ENCODE data around the gene AHNAK.
"Not testable (repeated sequence)": the region's sequence is repeated elsewhere in the genome, so short reads cannot be mapped to it uniquely, and the experiment has no call there.

Gene AHNAK

GRCh38 chr11:62399878-62400266, 146.7 kb downstream of the AHNAK start:
- DNase-seq = no peak

DNA sequence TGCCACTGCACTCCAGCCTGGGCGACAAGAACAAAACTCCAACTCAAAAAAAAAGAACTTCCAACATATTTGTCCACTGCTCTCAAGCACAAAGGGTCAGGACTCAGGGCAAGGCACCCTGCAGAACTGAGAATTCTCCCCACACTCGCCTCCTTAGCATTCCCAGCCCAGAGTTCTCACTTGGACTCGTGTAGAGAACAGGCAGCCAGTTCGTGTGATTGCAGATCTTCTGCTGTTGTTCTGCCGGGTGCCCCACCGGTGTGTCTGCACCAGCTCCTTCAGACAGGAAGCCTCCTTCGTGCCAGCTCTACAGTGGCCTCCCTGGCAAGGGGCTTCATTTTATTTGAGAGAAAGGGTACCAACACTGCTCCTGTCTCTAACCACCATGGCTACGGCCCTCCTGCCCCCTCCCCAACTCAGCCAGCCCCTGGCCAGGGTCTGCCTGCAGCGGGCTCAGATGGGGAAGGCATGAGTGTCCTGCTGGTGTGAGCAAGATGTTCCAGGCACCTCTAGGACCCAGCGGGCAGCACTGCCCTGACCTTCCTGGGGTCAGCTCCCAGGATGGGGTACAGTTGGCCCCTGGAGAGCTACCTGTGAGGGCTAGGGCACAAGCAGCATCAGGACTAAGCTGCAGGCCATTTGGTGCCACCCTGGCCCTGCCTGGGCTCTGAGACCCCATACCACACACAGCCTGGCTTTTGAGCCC, 147.3 kb downstream of the AHNAK start:
- DNase-seq = no peak

GRCh38 chr11:62398011-62398994, 148.3 kb downstream of the AHNAK start:
- DNase-seq = no peak

GRCh38 chr11:62395885-62396551, 150.6 kb downstream of the AHNAK start:
- no peak for DNase-seq

GRCh38 chr11:62394825-62395538, 151.6 kb downstream of the AHNAK start:
- DNase-seq = peak; percentile 88

- DNase-seq = no peak
Observed at GRCh38 chr11:62393735-62394134, 152.9 kb downstream of the AHNAK start.

DNA sequence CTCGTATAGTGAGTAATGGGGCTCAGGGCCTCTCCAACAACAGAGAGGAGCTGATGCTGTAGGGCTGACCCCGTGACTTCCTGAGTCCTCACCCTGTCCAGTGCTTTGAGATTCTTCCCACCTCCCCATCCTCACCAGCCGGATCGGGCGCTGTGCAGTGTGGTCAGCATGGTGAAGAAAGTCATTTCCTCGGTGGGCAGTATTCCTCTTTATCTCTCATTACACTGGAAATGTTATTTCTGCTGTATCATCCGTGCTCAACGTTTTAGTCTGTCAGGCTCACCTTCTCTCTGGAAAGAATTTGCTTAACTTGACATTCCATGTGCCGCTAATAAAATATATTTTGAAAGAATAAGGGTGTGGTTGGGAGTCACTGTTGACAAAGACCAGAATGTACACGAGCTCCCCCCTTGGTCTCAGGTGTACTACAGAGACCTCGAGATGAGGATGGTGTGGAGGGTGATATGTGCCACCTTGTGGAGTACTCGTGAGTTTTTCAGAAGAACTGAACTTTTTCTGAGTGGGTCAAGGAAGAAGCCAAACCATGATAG, 153.5 kb downstream of the AHNAK start:
- peak; percentile 36 for DNase-seq

GRCh38 chr11:62392506-62392905, 154.1 kb downstream of the AHNAK start:
- no peak for DNase-seq

DNA sequence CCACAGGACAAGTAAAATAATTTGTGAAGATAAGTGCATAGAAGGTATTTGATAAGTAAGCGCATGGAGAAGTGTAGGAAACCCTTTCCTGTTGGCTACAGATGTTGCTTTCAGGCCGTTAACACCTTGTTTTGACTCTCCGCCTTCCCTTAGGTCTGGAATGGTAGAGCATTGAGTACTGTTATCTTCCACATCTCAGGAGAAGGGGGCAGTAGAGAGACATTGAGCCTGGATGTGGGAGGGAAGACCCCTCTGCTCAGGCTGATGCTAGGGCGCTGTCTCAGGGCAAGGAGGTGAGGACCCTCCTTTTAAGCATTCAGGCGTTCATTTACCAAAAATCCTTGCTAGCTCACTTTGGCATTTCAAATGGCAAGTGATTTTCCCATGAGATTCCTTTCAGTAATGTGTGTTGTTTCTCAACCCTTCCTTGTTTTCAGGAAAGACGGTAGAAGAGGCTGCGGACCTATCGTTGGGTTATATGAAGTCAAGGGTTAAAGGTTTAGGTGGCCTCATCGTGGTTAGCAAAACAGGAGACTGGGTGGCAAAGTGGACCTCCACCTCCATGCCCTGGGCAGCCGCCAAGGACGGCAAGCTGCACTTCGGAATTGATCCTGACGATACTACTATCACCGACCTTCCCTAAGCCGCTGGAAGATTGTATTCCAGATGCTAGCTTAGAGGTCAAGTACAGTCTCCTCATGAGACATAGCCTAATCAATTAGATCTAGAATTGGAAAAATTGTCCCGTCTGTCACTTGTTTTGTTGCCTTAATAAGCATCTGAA, 154.8 kb downstream of the AHNAK start:
- DNase-seq = no peak

DNA sequence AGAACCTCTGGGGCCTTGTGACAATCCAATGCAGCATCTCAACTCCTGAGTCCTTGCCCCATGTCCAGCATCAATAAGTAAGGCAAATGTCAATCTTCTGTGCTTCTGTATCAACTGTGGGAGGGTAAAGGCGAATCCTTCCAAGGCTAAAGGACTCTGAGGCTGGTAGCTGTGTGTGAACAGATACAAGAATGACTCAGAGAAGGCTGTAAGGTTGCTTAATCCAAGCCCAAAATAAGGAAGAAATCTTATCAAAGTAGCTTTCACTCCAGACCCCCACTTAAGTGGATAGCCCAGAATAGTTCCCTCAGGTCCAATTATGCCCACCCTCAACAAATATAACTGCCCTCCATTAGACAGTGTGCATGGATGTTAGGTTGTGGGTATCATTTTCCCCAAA, 155.9 kb downstream of the AHNAK start:
- no peak for DNase-seq

- DNase-seq = no peak
Observed at GRCh38 chr11:62390237-62390636, 156.4 kb downstream of the AHNAK start.

DNA sequence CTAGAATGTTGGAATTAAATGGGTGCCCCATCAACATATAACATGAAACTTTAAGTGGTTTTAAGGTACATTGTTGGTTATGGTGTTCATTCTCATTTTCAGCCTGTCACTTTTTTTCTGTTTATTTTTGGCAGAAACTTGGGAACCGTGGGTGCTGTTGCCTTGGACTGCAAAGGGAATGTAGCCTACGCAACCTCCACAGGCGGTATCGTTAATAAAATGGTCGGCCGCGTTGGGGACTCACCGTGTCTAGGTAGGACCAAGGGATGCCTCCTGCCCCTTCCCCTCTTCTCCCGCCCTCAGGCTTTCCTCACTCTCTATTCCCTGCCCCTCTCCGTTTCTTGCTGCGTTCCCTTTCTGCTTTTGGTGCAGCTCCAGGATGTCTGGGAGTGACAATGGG, 157.6 kb downstream of the AHNAK start:
- no peak for DNase-seq

DNA sequence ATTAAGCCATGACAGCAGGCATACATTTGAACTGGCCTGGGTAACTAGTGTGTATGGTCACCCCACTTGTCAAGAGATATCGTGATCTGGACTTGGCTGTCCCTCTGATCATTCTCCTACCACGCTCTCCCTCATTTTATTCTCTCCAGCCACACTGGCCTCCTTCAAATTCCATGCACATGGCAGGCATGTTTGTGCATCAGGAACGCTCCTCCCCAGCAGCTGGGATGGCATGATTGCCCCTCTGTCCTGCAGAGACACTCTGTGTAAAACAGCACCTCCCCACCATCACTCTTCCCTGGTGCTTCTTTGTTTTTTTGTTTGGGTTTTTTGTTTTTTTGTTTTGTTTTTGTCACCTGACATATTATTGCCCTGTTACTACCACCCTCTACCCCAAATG, 159.2 kb downstream of the AHNAK start:
- DNase-seq = no peak

GRCh38 chr11:62386083-62386482, 160.5 kb downstream of the AHNAK start:
- DNase-seq = not testable (repeated sequence)

DNA sequence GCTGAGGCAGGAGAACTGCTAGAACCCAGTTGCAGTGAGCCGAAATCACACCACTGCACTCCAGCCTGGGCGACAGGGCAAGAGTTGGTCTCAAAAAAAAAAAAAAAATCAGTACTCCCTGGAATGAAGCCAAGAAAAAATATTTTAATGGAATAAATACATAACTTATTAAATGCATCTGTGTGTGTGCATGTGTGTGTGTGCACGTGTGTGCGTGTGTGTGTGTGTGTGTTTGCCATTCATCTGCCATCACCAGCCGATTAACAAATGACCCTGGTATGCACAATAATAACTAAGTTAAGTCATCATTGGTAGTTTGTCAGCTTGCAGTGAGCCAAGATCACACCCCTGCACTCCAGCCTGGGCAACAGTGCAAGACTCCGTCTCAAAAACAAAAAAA, 162.8 kb downstream of the AHNAK start:
- DNase-seq = no peak

All from DMS53 (cell line).